SK-N-SH treated with all-trans-retinoic acid at 6 μM for 48 hours (cell line): Measurements from ENCODE around the gene KIF13A.

Experiments used
- ARNTL ChIP-seq: fragments of 450-650 bp; formaldehyde crosslinking; IDR thresholded peaks from 2 replicates; pipeline ENCODE4 v1.5.0; 2020; ENCODE audit warnings: low read depth, mild to moderate bottlenecking, moderate library complexity, borderline replicate concordance
- BACH2 ChIP-seq: fragments of 250-450 bp; sonication (Bioruptor Pico); IDR thresholded peaks from 2 replicates; pipeline ENCODE4 v1.9.0; 2021; ENCODE audit warnings: mild to moderate bottlenecking, borderline replicate concordance
- ISL1 ChIP-seq: fragments of 250-450 bp; sonication (Bioruptor Pico); IDR thresholded peaks from 2 replicates; pipeline ENCODE4 v2.1.2; 2022; ENCODE audit warnings: mild to moderate bottlenecking, moderate library complexity
- PATZ1 ChIP-seq: fragments of 250-450 bp; sonication (Bioruptor Pico); IDR thresholded peaks from 2 replicates; pipeline ENCODE4 v1.8.0; 2020; ENCODE audit warnings: mild to moderate bottlenecking, moderate library complexity, borderline replicate concordance
- PPARA ChIP-seq: fragments of 250-450 bp; sonication (Bioruptor Pico); IDR thresholded peaks from 2 replicates; pipeline ENCODE4 v1.5.0; 2020; ENCODE audit warnings: mild to moderate bottlenecking, borderline replicate concordance
- SNAI2 ChIP-seq: fragments of 250-450 bp; sonication (Bioruptor Pico); IDR thresholded peaks from 2 replicates; pipeline ENCODE4 v1.5.0; 2020; ENCODE audit warnings: mild to moderate bottlenecking, moderate library complexity
- ZFP30 ChIP-seq: fragments of 450-650 bp; formaldehyde crosslinking; IDR thresholded peaks from 2 replicates; pipeline ENCODE4 v1.5.0; 2022; ENCODE audit warnings: mild to moderate bottlenecking, moderate library complexity
- TF ChIP-seq, protein P1 (sequence below): fragments of 250-450 bp; sonication (Bioruptor Pico); IDR thresholded peaks from 2 replicates; pipeline ENCODE4 v1.5.1; 2020; ENCODE audit warnings: low read depth, mild to moderate bottlenecking, moderate library complexity

DNA sequence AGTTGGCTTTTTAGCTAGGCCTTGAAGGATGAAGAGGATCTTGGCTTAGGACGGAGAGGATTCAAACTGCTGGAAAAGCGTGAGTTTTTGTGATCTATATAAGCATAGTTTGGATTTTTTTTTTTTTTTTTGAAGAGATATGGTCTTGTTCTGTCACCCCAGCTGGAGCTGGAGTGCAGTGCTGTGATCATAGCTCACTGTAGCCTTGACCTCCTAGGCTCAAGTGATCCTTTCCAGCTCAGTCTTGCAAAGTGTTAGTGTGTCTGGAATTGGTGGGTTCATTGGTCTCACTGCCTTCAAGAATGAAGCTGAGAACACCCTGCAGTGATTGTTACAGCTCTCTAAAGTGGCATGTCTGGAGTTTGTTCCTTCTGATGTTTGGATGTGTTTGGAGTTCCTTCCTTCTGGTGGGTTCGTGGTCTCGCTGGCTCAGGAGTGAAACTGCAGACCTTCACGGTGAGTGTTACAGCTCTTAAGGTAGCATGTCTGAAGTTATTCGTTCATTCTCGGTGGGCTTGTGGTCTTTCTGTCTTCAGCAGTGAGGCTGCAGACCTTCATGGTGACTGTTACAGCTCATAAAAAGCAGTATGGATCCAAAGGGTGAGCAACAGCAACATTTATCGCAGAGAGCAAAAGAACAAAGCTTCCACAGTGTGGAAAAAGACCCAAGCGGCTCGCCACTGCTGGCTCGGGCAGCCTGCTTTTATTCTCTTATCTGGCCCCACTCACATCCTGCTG, 243.2 kb downstream of the KIF13A start:
- TF ChIP-seq, protein P1, sequence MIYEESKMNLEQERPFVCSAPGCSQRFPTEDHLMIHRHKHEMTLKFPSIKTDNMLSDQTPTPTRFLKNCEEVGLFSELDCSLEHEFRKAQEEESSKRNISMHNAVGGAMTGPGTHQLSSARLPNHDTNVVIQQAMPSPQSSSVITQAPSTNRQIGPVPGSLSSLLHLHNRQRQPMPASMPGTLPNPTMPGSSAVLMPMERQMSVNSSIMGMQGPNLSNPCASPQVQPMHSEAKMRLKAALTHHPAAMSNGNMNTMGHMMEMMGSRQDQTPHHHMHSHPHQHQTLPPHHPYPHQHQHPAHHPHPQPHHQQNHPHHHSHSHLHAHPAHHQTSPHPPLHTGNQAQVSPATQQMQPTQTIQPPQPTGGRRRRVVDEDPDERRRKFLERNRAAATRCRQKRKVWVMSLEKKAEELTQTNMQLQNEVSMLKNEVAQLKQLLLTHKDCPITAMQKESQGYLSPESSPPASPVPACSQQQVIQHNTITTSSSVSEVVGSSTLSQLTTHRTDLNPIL (CRISPR knock-in tag) = no peak
- TF ChIP-seq PATZ1 = no peak
- TF ChIP-seq ZFP30 (CRISPR knock-in tag) = no peak
- TF ChIP-seq PPARA (CRISPR knock-in tag) = no peak
- TF ChIP-seq SNAI2 (CRISPR knock-in tag) = no peak
- no peak for TF ChIP-seq BACH2 (CRISPR knock-in tag)
- TF ChIP-seq ARNTL (CRISPR knock-in tag) = no peak
- no peak for TF ChIP-seq ISL1 (CRISPR knock-in tag)
